Measurements from ENCODE around the gene TMA7B. TPM values are rescaled to one million over a fixed set of nuclear protein-coding genes. Genes with fewer than 3 reads are reported as not detected.
"Not testable (repeated sequence)": the region's sequence is repeated elsewhere in the genome, so short reads cannot be mapped to it uniquely, and the experiment has no call there.

TMA7B gene
- total RNA-seq, 1 donor from 2014 or later: not detected

DNA sequence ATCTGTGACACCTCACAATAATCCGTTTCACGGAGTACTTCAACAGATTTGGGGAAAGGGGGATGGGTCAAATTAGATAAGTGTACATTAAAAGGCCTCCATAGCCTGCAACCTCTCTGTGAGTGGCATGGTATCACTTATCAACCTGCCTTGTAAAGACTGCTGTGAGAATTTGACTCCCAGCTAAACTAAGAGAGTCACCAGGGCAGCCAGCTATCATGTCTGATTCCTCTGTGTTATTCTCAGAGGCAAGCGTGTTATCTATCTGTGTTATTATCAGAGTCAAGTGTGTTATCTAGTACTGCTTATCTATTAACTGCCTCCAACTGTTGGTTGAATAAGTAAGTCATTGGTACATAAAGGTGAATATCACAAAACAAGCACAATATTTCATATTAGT lies 30.5 kb downstream of the TMA7B start:
- Histone ChIP-seq H3K27me3 (ENCODE audit: control insufficient read depth, insufficient read depth, low read length) (peaks cover 27% of the 10 kb centered on the region), H3K4me3 (ENCODE audit: low read depth, low read length) (no peak overlapping the region), H3K36me3 (ENCODE audit: control insufficient read depth, insufficient read depth, low read length) (no peaks in the 10 kb centered on the region)
- no peak for TF ChIP-seq CTCF (IDR thresholded peaks at IDR 0.05; ENCODE audit: insufficient read depth, low read length, poor library complexity, severe bottlenecking)
- DNase-seq (ENCODE audit: low read depth): no peak

- H3K27me3 ChIP-seq (ENCODE audit: control insufficient read depth, insufficient read depth, low read length): peaks cover 27% of the 10 kb centered on the region
- no peak for DNase-seq (ENCODE audit: low read depth)
These were observed 31.1 kb downstream of the TMA7B start for GRCh38 chr22:39991159-39991860.

DNA sequence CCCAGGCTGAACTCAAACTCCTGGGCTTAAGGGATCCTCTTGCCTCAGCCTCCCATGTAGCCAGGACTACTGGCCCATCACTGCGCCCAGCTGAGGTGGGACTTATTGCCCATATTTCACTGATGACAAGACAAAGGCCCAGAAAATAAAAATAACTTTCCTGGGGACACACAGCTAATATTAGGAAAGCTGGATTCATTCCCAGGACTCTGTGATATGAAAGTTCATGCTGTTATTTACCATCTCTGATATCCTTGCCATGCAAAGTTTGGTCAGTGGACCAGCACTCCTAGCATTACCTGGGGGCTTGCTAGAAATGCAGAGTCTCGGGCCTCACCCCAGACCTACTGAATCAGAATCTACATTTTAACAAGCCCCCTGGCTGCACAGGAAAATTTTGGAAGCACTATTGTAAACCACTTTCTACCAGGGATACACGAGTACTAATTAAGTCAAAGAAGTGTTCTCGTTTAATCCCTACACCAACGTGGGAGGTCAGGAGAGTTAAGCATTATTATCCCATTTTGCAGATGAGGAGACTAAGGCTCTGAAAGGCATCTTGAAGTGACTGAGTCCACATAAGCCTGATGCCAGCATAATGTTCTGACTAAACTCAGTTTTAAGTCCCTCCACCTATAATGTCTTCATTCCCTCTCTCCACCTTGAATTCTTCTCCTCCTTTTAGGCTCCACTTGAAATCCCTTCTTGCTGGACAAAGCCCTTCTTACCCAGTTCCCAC lies 32.1 kb downstream of the TMA7B start:
- H3K27me3 ChIP-seq (ENCODE audit: control insufficient read depth, insufficient read depth, low read length): peaks cover 27% of the 10 kb centered on the region
- H3K36me3 ChIP-seq (ENCODE audit: control insufficient read depth, insufficient read depth, low read length): no peaks in the 10 kb centered on the region
- no peak for TF ChIP-seq CTCF (IDR thresholded peaks at IDR 0.05; ENCODE audit: insufficient read depth, low read length, poor library complexity, severe bottlenecking)
- no peak overlapping the region for H3K4me3 ChIP-seq (ENCODE audit: low read depth, low read length)
- DNase-seq (ENCODE audit: low read depth): no peak

More at GRCh38 chr22:39991159-39991860, 31.1 kb downstream of the TMA7B start:
- no peak for TF ChIP-seq CTCF (IDR thresholded peaks at IDR 0.05; ENCODE audit: insufficient read depth, low read length, poor library complexity, severe bottlenecking)
- H3K36me3 ChIP-seq (ENCODE audit: control insufficient read depth, insufficient read depth, low read length): no peaks in the 10 kb centered on the region
- no peak overlapping the region for H3K4me3 ChIP-seq (ENCODE audit: low read depth, low read length)

- H3K36me3 ChIP-seq (ENCODE audit: control insufficient read depth, insufficient read depth, low read length); DNase-seq (ENCODE audit: low read depth); H3K4me3 ChIP-seq (ENCODE audit: low read depth, low read length): not testable (repeated sequence)
- H3K27me3 ChIP-seq (ENCODE audit: control insufficient read depth, insufficient read depth, low read length): peaks cover 27% of the 10 kb centered on the region
These were observed 32.7 kb downstream of the TMA7B start for GRCh38 chr22:39992894-39993293.

- peaks cover 18% of the 10 kb centered on the region for H3K27me3 ChIP-seq (ENCODE audit: control insufficient read depth, insufficient read depth, low read length)
- peak overlapping the region; percentile 11 for H3K4me3 ChIP-seq (ENCODE audit: low read depth, low read length)
- H3K36me3 ChIP-seq (ENCODE audit: control insufficient read depth, insufficient read depth, low read length): no peaks in the 10 kb centered on the region
- no peak for TF ChIP-seq CTCF (IDR thresholded peaks at IDR 0.05; ENCODE audit: insufficient read depth, low read length, poor library complexity, severe bottlenecking)
- no peak for DNase-seq (ENCODE audit: low read depth)
These were observed 33.9 kb downstream of the TMA7B start for GRCh38 chr22:39994041-39994565.

DNA sequence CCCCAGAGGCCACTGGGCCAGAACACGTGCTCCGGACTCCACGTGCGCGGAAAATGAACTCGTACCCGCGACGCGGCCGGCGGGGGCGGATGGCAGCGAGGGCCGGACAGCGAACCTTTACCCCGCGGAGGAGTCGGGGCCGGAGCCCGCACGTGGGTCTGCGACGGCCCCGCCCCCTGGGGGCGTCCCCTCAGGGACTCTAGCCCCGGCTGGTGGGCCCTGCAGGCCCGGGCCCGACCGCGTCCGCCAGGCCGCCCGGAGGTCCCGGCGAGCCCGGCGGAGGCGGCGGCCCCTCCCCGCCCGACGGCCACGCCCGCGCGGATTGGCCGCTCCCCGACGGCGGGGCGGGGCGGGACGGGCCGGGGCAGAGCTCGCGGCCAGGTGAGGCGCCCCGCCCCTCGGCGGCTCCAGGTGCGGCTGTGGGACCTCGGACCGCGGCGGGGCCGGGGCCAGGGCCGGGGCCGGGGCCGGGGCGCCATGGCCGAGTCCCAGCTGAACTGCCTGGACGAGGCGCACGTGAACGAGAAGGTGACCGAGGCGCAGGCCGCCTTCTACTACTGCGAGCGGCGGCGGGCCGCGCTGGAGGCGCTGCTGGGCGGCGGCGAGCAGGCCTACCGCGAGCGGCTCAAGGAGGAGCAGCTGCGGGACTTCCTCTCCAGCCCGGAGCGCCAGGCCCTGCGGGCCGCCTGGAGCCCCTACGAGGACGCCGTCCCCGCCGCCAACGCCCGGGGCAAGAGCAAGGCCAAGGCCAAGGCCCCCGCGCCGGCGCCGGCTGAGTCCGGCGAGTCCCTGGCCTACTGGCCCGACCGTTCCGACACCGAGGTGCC lies 34.6 kb downstream of the TMA7B start, which contains the start of gene FAM83F:
FAM83F (plus strand) TSS at position 389 of the 827 bp plus-strand sequence; CDS start at position 478, 89 bp downstream.
- peaks cover 13% of the 10 kb centered on the region for H3K27me3 ChIP-seq (ENCODE audit: control insufficient read depth, insufficient read depth, low read length)

More for the DNA sequence above, 34.6 kb downstream of the TMA7B start, which contains the start of gene FAM83F:
- Histone ChIP-seq H3K4me3 (ENCODE audit: low read depth, low read length) (peak within 1 kb of the TSS; percentile 22), H3K36me3 (ENCODE audit: control insufficient read depth, insufficient read depth, low read length) (no peaks in the 10 kb centered on the region)
- TF ChIP-seq CTCF (IDR thresholded peaks at IDR 0.05; ENCODE audit: insufficient read depth, low read length, poor library complexity, severe bottlenecking): no peak
- DNase-seq (ENCODE audit: low read depth): no peak

Measured in kidney epithelial cell (primary cell).